H1 (cell line): ENCODE data around the gene LRRC30. TPM values are rescaled to one million over a fixed set of nuclear protein-coding genes. Genes with fewer than 3 reads are reported as not detected.

Source experiments
- CTCF ChIA-PET: fragments of 300-600 bp; sonication (Branson Sonifier 250); formaldehyde crosslinking; loops from one replicate; lab custom pipeline; 2021; ENCODE audit not compliant: partially characterized antibody; lab: Charles Lee
- POLR2A ChIA-PET: fragments of 300-600 bp; sonication (Branson Sonifier 250); formaldehyde crosslinking; loops from one replicate; lab custom pipeline; 2021; ENCODE audit warnings: inconsistent platforms; ENCODE audit not compliant: partially characterized antibody; lab: Charles Lee
- DNase-seq, 2 experiments: peaks; one replicate each; pipeline versions ENCODE4 v3.0.0 to v3.0.0-alpha.2; 2010 to 2022; ENCODE audit warnings: low spot score in 2 of 2, low read depth in 1 of 2, mixed read lengths in 1 of 2
- FAIRE-seq: peaks from 2 replicates; lab custom pipeline; 2011; peaks lifted over from hg19 to GRCh38; lab: Jason Lieb, UNC
- H2AFZ ChIP-seq: 2 replicates; pipeline ENCODE4 v1.8.1; 2012; ENCODE audit warnings: low read length, inconsistent platforms
- H2AK5ac ChIP-seq: 2 replicates; pipeline ENCODE4 v1.6.1; 2013; ENCODE audit warnings: low read depth, low read length
- H2BK120ac ChIP-seq: replicated peaks from 2 replicates; pipeline ENCODE3; 2013; ENCODE audit warnings: low read depth, low read length, inconsistent platforms
- H2BK12ac ChIP-seq: 2 replicates; pipeline ENCODE4 v1.6.1; 2013; ENCODE audit warnings: low read depth, low read length
- H2BK15ac ChIP-seq: 2 replicates; pipeline ENCODE4 v1.6.1; 2013; ENCODE audit warnings: low read length
- H2BK20ac ChIP-seq: 2 replicates; pipeline ENCODE4 v1.6.1; 2013; ENCODE audit warnings: low read length
- H2BK5ac ChIP-seq: 2 replicates; pipeline ENCODE4 v1.6.1; 2013; ENCODE audit warnings: low read depth, low read length
- H3K14ac ChIP-seq: 2 replicates; pipeline ENCODE4 v1.6.1; 2013; ENCODE audit warnings: inconsistent platforms; ENCODE audit not compliant: insufficient read length
- H3K18ac ChIP-seq: 2 replicates; pipeline ENCODE4 v1.6.1; 2013; ENCODE audit warnings: low read length; ENCODE audit errors: extremely low read depth
- H3K23ac ChIP-seq: 2 replicates; pipeline ENCODE4 v1.6.1; 2013; ENCODE audit warnings: inconsistent platforms; ENCODE audit not compliant: insufficient read length
- H3K23me2 ChIP-seq: 2 replicates; pipeline ENCODE4 v1.6.1; 2013; ENCODE audit warnings: low read depth, low read length
- H3K27ac ChIP-seq: 2 replicates; pipeline ENCODE4 v1.6.1; 2011; ENCODE audit warnings: low read depth, low read length, inconsistent platforms
- H3K27me3 ChIP-seq, 4 experiments: replicated peaks in 1 of 4; 1 replicate in 1 of 4; 2 replicates in 3 of 4; pipeline versions ENCODE4 v1.6.1 to v1.8.1; 2011 to 2013; ENCODE audit warnings: low read length in 3 of 4, mild to moderate bottlenecking in 3 of 4, inconsistent platforms in 2 of 4, mixed read lengths in 2 of 4, moderate library complexity in 1 of 4; ENCODE audit not compliant: control insufficient read depth in 3 of 4, insufficient read depth in 3 of 4; ENCODE audit errors: extremely low read depth in 1 of 4
- H3K36me3 ChIP-seq, 4 experiments: 2 replicates each; pipeline versions ENCODE4 v1.6.1 to v1.8.1; 2011 to 2013; ENCODE audit warnings: mild to moderate bottlenecking in 4 of 4, low read length in 3 of 4, moderate library complexity in 2 of 4, control low read depth in 1 of 4, inconsistent platforms in 1 of 4; ENCODE audit not compliant: insufficient read depth in 4 of 4, control insufficient read depth in 2 of 4
- H3K4ac ChIP-seq: replicated peaks from 2 replicates; pipeline ENCODE3; 2013; ENCODE audit warnings: low read length, low read depth, mixed read lengths, inconsistent platforms; ENCODE audit not compliant: insufficient read length
- H3K4me1 ChIP-seq, 4 experiments: replicated peaks in 1 of 4; 1 replicate in 1 of 4; 2 replicates in 3 of 4; pipeline versions ENCODE4 v1.6.1 to v1.8.1; 2011 to 2013; ENCODE audit warnings: low read length in 3 of 4, inconsistent platforms in 2 of 4, mixed read lengths in 1 of 4; ENCODE audit not compliant: insufficient read depth in 4 of 4, control insufficient read depth in 3 of 4
- H3K4me2 ChIP-seq, 2 experiments: 2 replicates each; pipeline versions ENCODE4 v1.6.1 to v1.8.1; 2011 to 2013; ENCODE audit warnings: low read depth in 2 of 2, low read length in 2 of 2, control low read depth in 1 of 2, inconsistent platforms in 1 of 2, mild to moderate bottlenecking in 1 of 2; ENCODE audit not compliant: insufficient read depth in 1 of 2
- H3K4me3 ChIP-seq, 4 experiments: fragments of 200-600, 300-600 bp in 1 of 4; sonication (generic), shearing (Covaris generic), sonication (Bioruptor Twin) in 1 of 4; 2 replicates each; pipeline versions ENCODE4 v1.5.1 to v1.8.1; 2011 to 2016; ENCODE audit warnings: low read length in 4 of 4, low read depth in 3 of 4, control low read depth in 2 of 4, inconsistent platforms in 2 of 4, mild to moderate bottlenecking in 2 of 4, mixed read lengths in 1 of 4, moderate library complexity in 1 of 4; ENCODE audit not compliant: insufficient read depth in 2 of 4; ENCODE audit errors: extremely low read depth in 1 of 4
- H3K56ac ChIP-seq: replicated peaks from 2 replicates; pipeline ENCODE3; 2013; ENCODE audit warnings: low read depth, mild to moderate bottlenecking, mixed read lengths, low read length, inconsistent platforms; ENCODE audit not compliant: insufficient read length
- H3K79me1 ChIP-seq: 2 replicates; pipeline ENCODE4 v1.6.1; 2013; ENCODE audit warnings: low read depth, low read length, control low read depth
- H3K79me2 ChIP-seq, 2 experiments: 2 replicates each; pipeline versions ENCODE4 v1.6.1 to v1.8.1; 2012 to 2013; ENCODE audit warnings: low read length in 2 of 2, mild to moderate bottlenecking in 2 of 2, inconsistent platforms in 1 of 2; ENCODE audit not compliant: insufficient read depth in 2 of 2, control insufficient read depth in 1 of 2
- H3K9ac ChIP-seq, 4 experiments: replicated peaks in 1 of 4; 1 replicate in 1 of 4; 2 replicates in 3 of 4; pipeline versions ENCODE4 v1.6.1 to v1.8.1; 2011 to 2013; ENCODE audit warnings: low read depth in 3 of 4, low read length in 3 of 4, control low read depth in 2 of 4, mild to moderate bottlenecking in 2 of 4, moderate library complexity in 2 of 4, inconsistent platforms in 1 of 4; ENCODE audit errors: extremely low read depth in 1 of 4
- H3K9me3 ChIP-seq, 2 experiments: 2 replicates each; pipeline versions ENCODE4 v1.6.1 to v1.8.1; 2012 to 2013; ENCODE audit warnings: mild to moderate bottlenecking in 2 of 2, moderate library complexity in 2 of 2, control low read depth in 1 of 2, inconsistent platforms in 1 of 2, low read depth in 1 of 2, low read length in 1 of 2, mixed read lengths in 1 of 2; ENCODE audit not compliant: insufficient read depth in 2 of 2
- H4K20me1 ChIP-seq, 2 experiments: replicated peaks in 1 of 2; 2 replicates each; pipeline versions ENCODE3 to v1.8.1; 2011 to 2013; ENCODE audit warnings: inconsistent platforms in 2 of 2, low read length in 2 of 2, mild to moderate bottlenecking in 1 of 2; ENCODE audit not compliant: insufficient read depth in 2 of 2, control insufficient read depth in 1 of 2
- H4K5ac ChIP-seq: 2 replicates; pipeline ENCODE4 v1.6.1; 2013; ENCODE audit warnings: low read length, low read depth, mixed read lengths, inconsistent platforms; ENCODE audit not compliant: insufficient read length
- H4K8ac ChIP-seq: 2 replicates; pipeline ENCODE4 v1.8.0; 2013; ENCODE audit warnings: mild to moderate bottlenecking, moderate library complexity, low read length, inconsistent platforms; ENCODE audit not compliant: insufficient read depth; ENCODE audit errors: extremely low read depth
- H4K91ac ChIP-seq: replicated peaks from 2 replicates; pipeline ENCODE3; 2013; ENCODE audit warnings: low read length, mixed read lengths, inconsistent platforms; ENCODE audit not compliant: insufficient read length
- WGBS, 2 experiments: shearing (Covaris generic) in 1 of 2; methylation state at CpG; one replicate each; pipeline versions ENCODE4 v1.1.6 to v1.1.7; 2013 to 2015; ENCODE audit warnings: low lambda C conversion rate in 2 of 2, mixed read lengths in 2 of 2, inconsistent platforms in 1 of 2, low coverage in 1 of 2, missing lambda C conversion rate in 1 of 2; ENCODE audit not compliant: insufficient replicate concordance in 2 of 2, insufficient coverage in 1 of 2, insufficient read length in 1 of 2; ENCODE audit errors: extremely low coverage in 1 of 2, missing lambda C conversion rate in 1 of 2; 5-methylcytosine and 5-hydroxymethylcytosine counted together
- polyA plus RNA-seq, 7 experiments: library from polyadenylated mRNA; depleted of rRNA in 3 of 7; stranded (reverse) in 5 of 7; unstranded in 2 of 7; fragments of >200 nt in 5 of 7; fragments of 200-250 nt in 2 of 7; gene quantifications; 1 replicate in 5 of 7; 2 replicates in 1 of 7; 4 replicates in 1 of 7; pipeline versions ENCODE4 v1.2.1 to v1.2.3, GENCODE V29; 2011 to 2013; ENCODE audit warnings: missing spikeins in 2 of 7, mixed read lengths in 2 of 7
- total RNA-seq: library from RNA; stranded (reverse); fragmentation: NEBNext Ultra II Directional; extraction: Animal tissue kit (Norgen Biotek cat#: 25700); gene quantifications from 2 replicates; pipeline ENCODE4 v1.2.1, GENCODE V29; 2021

Gene LRRC30
- total and polyA plus RNA-seq, 2 of the 8 experiments (the other 6 are each of a cell fraction or from before 2014, with no cell fraction given), result not detected

DNA sequence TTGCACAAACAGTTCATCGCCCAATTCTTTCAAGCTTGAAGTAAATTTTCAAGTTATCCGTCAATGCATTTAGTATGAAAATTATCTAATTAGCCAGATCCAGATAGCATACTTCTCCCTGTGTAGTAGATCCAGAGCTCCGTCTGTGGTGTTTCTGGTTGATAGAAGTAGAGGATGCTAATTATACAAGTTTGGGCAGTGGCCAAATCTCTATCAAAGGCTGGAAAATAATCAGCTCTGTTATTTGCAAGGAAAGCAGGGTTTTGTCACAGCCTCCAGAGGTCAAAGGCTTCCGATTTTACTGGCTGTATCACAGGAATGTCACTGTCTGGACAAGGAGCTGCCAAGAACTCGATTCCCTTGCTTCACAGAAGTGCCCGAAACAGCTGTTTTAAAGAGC, 28.6 kb downstream of the LRRC30 start:
- H3K79me1 ChIP-seq, result no peaks in the 10 kb centered on the region
- POLR2A ChIA-PET, result interaction anchor here (0.5 to 0.6 kb wide), 2 partner anchors 98 to 380 kb away, joined by 3 read pairs; no protein-coding TSS in a partner anchor

More for the DNA sequence above, 28.6 kb downstream of the LRRC30 start:
- no peak overlapping the region for H2BK15ac ChIP-seq
- H3K36me3 ChIP-seq, result no peaks in the 10 kb centered on the region
- no peaks in the 10 kb centered on the region for H3K27me3 ChIP-seq
- no peak overlapping the region for H3K23ac ChIP-seq
- no peak overlapping the region for H2AK5ac ChIP-seq
- no peak overlapping the region for H2BK20ac ChIP-seq
- H4K20me1 ChIP-seq, result no peaks in the 10 kb centered on the region
- no peak overlapping the region for H2BK120ac ChIP-seq
- H3K4me2 ChIP-seq, result no peak overlapping the region
- no peak overlapping the region for H2BK5ac ChIP-seq
- FAIRE-seq (no peak), DNase-seq (no peak)
- H4K5ac ChIP-seq, result no peak overlapping the region
- no peak overlapping the region for H2AFZ ChIP-seq
- no peak overlapping the region for H4K8ac ChIP-seq
- H3K9me3 ChIP-seq, result no peaks in the 10 kb centered on the region
- H3K23me2 ChIP-seq, result no peaks in the 10 kb centered on the region
- H3K4me1 ChIP-seq, result peaks cover 0 to 6% (median 0%) of the 10 kb centered on the region in 4 experiments; a peak in 1 of 7 replicates
- no peak overlapping the region for H4K91ac ChIP-seq
- CTCF ChIA-PET, result interaction anchor here (3.5 kb wide), 1 partner anchor 14 kb away, joined by 19 read pairs; no protein-coding TSS in a partner anchor
- no peak overlapping the region for H3K14ac ChIP-seq
- no peaks in the 10 kb centered on the region for H3K79me2 ChIP-seq
- no peak overlapping the region for H3K27ac ChIP-seq
- no peak overlapping the region for H3K56ac ChIP-seq
- H3K9ac ChIP-seq, result no peak overlapping the region
- WGBS, 2 experiments, result 81% methylated on average over 6 of the region's 6 CpGs; no CpG with 5 or more reads in 1 of the 2 experiments
- H2BK12ac ChIP-seq, result no peak overlapping the region
- no peak overlapping the region for H3K4me3 ChIP-seq
- H3K18ac ChIP-seq, result no peak overlapping the region
- no peak overlapping the region for H3K4ac ChIP-seq
